ENCODE data around the gene FRMD5.
"Not testable (repeated sequence)": the region's sequence is repeated elsewhere in the genome, so short reads cannot be mapped to it uniquely, and the experiment has no call there.

FRMD5 gene

DNA sequence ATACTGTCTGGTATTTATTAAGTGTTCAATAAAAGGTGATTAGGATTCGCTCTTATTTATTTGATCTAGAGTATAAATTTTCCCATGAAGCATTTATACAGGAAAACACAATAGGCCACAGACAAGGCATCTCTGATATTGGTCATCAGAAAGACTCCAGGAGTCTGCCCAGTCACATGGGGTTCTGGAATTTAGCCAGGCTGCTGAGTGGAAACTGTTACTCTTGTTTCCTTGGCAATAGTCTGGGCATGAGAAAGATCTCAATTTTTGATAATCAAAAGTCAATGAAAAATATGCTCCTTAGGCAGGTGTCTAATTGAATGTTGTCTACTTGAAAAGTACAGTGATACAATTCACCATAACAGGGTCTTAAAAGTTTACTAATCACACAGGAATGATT, 161.2 kb downstream of the FRMD5 start:
- DNase-seq (ENCODE audit: low read depth in 2 of 2) = no peak

DNA sequence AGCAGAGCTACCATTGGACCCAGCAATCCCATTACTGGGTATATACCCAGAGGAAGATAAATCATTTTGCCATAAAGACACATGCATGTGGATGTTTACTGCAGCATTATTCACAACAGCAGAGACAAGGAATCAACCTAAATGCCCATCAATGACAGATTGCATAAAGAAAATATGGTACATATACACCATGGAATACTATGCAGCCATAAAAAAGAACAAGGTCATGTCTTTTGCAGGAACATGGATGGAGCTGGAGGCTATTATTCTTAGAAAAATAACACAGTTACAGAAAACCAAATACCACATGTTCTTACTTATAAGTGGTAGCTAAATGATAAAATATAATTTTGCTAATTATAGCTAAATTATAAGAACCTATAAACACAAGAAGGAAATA, 162.3 kb downstream of the FRMD5 start:
- DNase-seq (ENCODE audit: low read depth in 2 of 2) = not testable (repeated sequence)

DNA sequence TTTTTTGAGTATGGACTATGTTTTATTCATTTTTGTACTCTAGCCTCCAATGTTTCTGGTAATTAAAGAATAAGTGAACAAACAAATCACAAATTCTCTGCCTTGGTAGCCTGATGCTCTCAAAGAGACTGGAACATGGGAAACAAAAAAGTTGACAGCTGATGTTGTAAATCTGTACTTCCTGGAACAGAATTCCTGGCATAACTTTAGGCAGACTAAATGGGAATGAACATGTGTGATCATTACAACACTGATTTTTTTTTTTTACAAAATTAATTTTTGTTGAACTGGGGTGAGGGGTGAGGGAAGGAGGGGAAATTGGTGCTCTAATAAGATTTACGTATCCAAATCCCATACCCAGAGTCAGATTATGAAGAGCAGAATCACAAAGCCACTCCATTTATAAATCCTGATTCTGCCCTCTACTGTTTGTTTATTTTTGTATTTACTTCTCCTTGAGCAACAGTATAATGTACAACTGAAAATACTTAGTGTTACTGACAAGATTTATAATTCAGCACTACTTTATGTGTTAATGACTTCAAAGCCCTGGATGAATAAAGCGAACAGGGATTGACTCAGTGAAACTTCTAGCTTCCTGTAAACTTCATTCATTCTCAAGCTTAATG, 165.0 kb downstream of the FRMD5 start:
- no peak for DNase-seq (ENCODE audit: low read depth in 2 of 2)

DNA sequence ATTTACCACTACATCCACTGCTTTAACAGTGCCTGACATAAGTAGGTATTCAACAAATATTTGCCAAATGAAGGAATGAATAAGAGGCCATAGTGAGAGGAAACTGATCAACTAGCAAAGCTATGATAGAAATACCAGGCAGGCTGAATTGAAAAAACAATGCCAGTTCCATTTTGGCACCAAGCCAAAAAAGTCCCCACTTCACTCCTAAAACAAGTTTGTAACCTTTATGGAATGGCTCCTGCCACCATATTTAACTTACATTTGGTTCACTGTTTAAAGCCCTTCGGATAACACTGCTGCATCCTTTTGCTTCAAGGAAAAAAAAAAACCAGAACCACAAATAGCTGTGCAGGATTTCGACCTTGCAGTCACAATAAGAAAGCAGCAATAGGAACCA, 166.1 kb downstream of the FRMD5 start:
- no peak for DNase-seq (ENCODE audit: low read depth in 2 of 2)

DNA sequence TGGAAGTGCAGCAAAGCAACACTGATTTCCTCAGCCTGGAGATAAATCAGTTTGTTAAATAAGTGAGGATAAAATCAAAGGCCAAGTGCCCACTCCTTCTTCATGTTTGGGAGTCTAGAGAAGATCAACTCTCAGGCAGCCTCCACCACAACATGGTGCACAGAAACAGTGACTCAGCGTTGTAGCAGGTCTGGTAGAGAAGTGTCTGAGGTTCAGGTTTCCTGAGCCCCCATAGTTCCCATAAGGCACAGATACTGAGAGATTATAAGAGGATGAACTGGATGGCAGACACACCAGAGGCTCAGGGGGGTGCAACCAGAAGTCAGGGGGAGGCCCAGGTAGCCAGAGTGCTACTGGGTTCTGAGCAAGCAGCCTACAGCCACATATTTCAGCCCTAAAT, 166.7 kb downstream of the FRMD5 start:
- no peak for DNase-seq (ENCODE audit: low read depth in 2 of 2)

DNA sequence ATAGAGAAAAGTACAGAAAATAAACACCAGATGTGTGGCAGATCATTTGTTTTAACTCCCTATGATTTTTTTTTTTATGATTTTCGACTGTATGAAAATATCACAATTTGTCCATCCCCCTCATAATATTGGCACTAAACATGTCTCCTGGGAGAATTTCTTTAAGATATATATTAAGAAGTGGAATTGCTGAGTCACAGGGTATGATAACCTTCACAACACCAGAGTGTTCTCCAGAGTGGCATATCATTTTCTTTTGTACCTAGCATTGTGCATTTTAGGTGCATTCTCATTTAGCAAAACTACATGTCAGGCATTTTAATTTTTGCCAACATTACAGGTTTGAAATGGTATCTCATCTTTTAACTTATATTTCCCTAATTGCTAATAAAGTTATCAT, 170.9 kb downstream of the FRMD5 start:
- no peak for DNase-seq (ENCODE audit: low read depth in 2 of 2)

DNA sequence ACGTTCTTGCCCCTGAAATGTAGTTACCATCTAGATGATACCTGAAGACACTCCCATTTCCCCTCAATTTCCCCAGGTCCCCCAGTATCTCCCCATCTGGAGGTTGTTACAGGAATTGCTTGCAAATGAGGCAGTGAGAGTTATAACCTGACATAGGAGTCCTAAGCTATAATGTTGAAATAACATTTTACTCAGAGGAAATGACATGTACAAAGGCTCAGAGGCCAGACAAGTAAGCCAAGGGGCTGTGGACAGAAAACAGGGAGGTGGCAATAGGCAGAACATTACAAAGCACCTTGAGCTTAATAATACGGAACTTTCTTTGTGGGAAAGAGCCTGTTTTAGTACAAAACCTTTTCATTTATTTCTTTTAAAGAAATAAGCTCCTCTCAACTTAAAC, 171.9 kb downstream of the FRMD5 start:
- no peak for DNase-seq (ENCODE audit: low read depth in 2 of 2)

DNA sequence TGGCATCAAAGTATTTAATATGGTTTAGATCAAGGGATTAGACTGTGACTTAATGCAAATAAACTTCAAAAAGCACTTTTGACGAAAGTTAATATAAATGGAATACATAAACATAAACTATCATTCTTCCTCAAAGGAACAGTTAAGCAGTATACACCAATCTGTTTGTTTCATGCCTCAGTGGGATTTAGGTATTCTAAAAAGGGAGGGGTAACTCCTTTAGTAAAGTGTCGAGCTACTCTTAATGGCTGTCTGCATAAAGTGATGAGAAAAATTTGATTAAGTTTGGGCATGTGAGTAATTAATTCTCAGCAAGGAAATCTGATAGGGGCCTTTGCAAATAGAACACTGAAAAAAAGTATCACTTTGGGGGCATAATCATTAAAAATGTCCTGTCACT, 176.9 kb downstream of the FRMD5 start:
- DNase-seq (ENCODE audit: low read depth in 2 of 2) = no peak

DNA sequence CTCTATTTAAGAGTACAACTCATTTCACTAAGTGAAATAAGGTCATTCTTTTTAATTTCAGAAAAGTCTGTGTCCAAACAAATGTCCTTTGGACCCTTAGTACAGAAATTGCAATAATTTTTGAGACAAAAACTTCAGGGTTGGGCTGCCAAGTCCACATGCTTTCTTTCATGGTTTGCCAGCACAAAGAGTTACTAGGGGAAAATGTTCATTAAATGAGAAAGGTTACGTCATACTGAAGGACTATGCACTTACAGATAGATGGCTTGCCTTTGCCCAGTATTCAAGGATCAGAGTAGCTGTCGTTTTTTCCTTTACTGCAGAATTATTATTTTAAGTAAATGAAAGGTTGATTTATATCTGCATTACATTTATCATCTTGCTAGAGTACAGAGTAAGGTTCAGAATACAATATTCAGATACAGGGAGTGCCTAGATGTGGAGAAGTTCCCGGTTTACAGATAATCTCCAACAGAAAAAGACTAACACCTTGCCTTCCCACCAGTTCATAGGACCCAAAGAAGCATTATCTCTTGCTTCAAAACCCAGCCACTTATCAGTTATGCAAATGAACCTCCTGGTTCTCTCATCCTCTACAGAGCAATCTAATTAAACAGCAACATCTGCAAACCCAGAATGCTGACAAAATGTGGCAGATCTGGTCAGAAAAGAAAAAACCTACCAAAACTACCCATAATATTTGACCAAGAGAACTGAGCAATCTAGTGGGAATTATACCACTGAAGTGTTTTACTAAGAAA, 179.3 kb downstream of the FRMD5 start:
- no peak for DNase-seq (ENCODE audit: low read depth in 2 of 2)

DNA sequence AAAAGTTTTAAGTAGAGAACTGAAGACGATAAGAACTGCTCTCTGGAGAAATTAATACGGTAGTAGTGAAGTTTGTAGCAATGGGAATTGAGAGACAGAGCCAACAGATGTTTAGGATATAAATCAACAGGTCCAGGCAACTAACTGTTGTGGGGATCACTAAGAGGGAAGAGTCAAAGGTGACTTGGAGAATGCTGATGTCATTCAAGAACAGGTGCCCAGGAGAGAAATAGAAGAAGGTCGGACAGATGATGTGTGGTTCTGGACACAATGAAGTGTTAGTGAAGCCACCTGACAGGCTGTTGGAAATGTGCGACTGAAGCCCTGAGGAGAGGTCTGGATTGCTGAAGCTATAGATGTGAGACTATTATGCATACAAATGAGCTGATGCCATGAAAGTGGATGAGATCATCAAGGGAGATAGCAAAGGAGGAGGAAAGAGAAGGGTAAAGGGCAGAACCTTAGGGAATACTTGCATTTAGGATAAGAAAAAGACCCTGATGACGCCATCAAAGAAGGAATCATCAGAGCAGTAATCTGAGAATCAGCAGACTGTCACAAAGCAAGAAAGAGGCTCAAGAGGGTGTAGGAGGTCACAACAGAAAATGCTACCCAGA, 183.7 kb downstream of the FRMD5 start:
- no peak for DNase-seq (ENCODE audit: low read depth in 2 of 2)

DNA sequence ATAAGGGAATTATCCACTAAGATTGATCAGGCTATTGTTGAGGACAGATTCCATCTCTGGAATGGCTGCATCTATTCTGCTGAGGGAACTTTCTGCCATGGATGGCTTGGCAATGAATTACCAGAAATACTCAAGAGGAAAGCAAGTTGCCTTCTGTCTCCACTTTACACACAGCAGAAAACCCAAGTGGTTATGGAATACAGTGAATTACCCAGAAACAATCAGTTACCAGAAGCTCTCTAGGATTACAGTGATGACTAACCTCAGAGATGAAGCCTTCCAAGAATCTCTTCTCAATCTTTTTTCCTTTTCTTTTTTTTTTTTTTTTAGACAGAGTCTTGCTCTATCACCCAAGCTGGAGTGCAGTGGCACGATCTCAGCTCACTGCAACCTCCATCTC, 185.0 kb downstream of the FRMD5 start:
- no peak for DNase-seq (ENCODE audit: low read depth in 2 of 2)

DNA sequence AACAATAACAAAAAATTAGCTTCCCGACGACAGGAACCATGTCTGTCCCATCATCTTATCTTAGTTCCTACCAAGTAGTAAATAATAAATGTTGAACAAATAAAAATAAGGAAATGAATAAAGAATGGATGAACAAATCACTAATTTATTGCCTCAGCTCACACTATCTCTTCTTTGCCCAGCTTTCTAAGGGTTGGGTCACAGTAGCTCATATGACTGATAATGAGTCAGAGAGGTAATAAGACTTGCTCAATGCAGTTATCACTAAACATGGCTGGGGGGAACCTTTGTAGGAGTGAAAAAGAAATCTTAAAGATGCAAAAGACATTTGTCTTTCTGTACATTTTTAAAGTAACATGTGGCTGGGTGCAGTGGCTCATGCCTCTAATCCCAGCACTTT, 186.0 kb downstream of the FRMD5 start:
- no peak for DNase-seq (ENCODE audit: low read depth in 2 of 2)

DNA sequence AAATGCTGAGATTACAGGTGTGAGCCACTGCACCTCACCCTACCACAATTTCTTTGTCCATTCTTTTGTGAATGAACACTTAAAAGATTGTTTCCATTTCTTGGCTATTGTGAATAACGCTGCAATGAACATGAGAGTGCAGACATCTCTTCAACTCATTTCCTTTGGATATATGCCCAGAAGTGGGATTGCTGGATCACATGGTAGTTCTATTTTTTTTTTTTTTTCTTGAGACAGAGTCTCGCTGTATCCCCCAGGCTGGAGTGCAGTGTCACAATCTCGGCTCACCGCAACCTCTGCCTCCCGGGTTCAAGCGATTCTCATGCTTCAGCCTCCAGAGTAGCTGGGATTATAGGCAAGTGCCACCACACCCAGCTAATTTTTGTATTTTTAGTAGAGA, 194.8 kb downstream of the FRMD5 start:
- not testable (repeated sequence) for DNase-seq (ENCODE audit: low read depth in 2 of 2)

DNA sequence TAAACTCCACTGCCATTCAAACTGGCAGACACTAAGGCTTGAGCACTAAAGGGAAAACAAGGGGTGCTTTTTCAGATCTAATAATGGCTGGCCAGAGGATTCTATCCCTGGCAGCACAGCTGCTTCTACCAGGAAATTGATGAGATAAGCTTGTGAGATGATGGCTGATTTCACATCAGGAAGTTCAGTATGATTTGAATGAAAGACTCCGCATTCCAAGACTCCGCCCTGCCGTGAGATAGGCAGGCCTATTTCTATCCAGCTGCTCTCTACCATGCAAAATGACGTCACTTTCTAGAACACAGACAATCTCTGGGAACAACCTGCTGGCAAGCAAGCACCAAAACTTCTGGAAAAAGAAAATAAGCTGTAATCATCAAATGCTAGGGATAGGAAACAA, 196.5 kb downstream of the FRMD5 start:
- DNase-seq (ENCODE audit: low read depth in 2 of 2) = no peak

DNA sequence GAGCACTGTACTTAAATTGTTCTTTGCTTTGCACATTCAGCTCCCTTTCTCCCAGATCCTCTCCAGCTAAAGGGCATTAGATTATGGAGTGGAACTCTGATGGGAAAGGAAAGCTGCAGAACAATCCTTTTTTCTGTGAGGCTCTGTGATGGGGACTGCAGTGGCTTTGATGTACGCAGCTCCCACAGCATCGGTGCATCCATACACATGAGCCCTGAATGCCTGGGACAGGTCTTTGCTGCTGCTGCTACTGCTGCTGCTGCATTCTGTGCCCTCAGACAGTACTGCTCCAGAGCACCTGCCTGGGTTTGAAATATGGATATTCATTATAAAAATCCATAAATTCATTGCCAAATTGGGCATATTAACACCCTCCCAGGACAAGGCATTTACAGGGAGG, 203.9 kb downstream of the FRMD5 start:
- DNase-seq (ENCODE audit: low read depth in 2 of 2) = no peak

DNA sequence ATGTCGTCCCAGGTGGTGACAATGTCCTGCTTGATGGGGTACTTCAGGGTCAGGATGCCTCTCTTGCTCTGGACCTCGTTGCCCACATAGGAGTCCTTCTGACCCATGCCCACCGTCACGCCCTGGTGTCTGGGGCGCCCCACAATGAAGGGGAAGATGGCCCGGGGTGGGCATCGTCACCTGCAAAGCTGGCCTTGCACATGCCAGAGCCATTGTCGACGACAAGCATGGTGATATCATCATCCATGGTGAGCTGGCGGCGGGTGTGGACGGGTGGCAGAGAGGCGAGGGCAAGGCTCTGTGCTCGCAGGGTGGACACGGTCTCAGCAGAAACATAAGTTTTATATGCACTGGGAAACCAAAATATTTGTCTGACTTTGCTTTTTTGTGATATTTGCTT, 205.1 kb downstream of the FRMD5 start:
- DNase-seq (ENCODE audit: low read depth in 2 of 2) = no peak

DNA sequence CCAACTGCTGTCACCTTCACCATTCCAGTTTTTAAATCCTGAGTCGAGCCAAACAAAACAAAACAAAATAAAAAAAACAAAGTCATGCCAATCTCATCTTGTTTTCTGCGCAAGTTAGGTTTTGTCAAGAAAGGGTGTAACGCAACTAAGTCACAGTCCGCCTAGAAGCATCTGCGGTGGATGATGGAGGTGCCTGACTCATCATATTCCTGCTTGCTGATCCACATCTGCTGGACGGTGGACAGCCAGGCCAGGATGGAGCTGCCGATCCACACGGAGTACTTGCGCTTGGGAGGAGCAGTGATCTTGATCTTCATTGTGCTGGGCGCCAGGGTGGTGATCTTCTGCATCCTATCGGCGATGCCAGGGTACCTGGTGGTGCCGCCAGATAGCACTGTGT, 206.2 kb downstream of the FRMD5 start:
- no peak for DNase-seq (ENCODE audit: low read depth in 2 of 2)

DNA sequence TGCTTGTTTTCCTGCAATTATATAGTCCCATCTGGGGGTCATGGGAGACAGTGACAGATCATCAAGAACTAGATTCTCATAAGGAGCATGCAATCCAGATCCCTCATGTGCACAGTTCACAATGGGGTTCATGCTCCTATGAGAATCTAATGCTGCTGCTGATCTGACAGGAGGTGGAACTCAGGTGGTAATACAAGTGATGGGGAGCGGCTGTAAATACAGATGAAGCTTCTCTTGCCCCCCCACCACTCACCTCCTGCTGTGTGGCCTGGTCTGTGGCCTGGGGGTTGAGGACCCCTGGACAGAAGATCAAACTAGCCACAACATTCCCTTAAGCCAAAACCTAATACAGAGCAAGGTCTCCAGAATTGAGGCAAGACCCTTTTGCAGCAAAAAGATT, 207.1 kb downstream of the FRMD5 start:
- no peak for DNase-seq (ENCODE audit: low read depth in 2 of 2)

DNA sequence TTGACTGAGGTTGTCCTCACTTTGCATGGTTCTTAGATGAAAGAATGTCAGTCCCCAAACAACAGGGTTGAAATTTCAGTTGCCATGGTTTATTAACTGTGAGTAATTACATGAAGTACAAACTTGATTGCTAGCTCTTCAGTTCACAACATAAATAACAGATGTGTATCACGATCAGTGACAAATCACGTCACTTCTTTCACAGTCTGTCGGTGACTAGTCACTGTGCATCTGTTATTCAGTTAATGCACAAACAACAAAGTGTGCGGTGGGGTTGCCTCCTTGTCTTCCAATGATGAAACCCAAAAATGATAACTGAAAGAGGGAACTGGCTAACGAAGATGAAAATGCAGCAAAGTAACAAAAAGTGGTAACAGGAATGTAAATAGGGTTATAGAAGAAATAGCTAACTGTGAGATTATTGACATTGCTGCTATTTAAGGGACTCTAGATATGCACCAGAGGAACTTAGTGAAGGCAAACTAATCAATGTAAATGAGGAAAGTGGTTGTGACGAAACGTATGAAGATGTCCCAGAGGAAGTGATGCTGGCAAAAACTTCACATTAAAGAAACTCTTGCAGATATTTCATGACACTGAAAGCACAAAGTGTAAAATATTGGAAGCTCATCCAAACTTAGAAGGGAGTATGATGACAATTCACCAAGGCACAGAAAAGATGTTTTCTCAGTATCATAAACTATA, 208.9 kb downstream of the FRMD5 start:
- DNase-seq (ENCODE audit: low read depth in 2 of 2) = no peak

DNA sequence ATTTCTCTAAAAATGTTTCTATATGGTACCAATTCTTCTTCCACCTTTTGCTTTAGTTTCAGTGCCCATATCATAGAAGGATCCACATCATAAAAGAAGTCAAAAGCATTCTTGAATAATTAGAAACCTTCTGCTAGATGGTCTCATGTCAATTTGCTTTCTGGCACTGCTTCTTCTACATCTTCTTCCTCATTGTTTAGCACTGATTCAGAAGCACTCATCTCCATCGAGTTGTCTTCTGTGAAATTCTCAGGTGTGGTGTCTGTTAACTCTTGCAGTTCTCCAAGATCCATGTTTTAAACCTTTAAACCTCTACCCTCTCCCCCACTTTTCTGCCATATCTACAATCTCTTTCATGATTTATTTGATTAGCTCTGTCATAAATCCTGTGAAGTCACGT, 213.5 kb downstream of the FRMD5 start:
- DNase-seq (ENCODE audit: low read depth in 2 of 2) = no peak

DNA sequence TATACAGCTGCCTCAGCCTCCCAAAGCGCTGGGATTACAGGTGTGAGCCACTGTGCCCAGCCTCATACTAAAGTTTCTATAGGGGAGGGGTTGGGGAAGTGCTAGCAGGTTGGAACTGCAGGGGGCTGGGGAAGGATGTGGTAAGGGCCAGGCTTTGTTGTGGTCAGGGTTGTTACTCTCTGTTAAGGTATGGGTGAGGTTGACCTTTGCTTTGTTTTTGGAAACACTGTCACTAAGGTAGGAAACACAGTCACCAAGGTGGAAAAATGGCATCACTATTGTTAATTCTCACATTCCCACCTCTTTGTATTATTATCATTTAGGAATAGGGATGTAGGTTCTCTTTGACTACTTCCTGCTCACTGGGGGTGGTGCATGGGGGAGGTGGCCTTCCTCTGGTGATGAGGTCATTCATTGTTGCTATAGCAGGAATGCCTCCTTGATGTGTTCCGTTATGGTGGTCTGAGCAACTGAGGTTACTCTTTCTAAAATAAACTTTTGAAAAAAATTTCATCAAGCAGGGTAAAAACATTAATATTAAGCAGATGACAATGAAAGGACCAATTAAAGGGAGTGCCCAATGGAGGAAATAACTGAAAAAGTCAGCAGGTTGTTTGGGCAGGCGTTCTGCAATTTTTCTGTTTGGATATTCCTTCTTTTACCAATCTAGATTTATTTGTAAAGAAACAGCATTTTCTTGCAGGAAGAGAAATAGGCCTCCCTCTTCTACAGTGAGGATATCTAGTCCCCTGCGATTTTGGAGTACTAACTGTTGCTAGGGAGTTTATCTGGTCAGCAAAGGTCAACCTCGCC, 217.8 kb downstream of the FRMD5 start:
- no peak for DNase-seq (ENCODE audit: low read depth in 2 of 2)

DNA sequence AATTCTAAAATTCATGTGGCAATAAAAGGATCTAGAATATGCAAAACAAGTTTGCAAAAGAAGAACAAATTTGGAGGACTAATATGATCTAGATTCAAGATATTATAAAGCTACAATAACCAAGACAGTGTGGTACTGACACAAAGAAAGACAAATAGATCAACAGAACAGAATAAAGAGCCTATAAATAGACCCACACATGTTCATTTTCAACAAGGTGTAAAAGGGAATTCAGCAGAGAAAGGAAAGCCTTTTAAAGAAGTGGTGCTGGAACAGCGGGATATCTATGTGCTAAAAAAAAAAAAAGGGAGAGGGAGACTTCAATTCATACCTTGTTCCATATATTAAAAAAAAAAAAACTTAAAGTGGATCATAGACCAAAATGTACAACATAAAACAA, 219.3 kb downstream of the FRMD5 start:
- no peak for DNase-seq (ENCODE audit: low read depth in 2 of 2)
